Mesothelial cell of epicardium (in vitro differentiated cells): ENCODE results near the gene UNC119B. TPM values are rescaled to one million over a fixed set of nuclear protein-coding genes. Genes with fewer than 3 reads are reported as not detected.
A peak's percentile ranks its signal among the peaks of the same experiment; 100 is the strongest.

Experiments
- DNase-seq, 2 experiments: peaks; one replicate each; pipeline ENCODE4 v3.0.0; 2021; ENCODE audit warnings: low spot score in 2 of 2; ENCODE audit not compliant: unreplicated experiment in 2 of 2
- H3K27ac Mint-ChIP-seq: 2 replicates; pipeline ENCODE4 v1.8.0; 2021; ENCODE audit warnings: mixed read lengths
- H3K27me3 Mint-ChIP-seq: 2 replicates; pipeline ENCODE4 v1.8.0; 2021; ENCODE audit warnings: low read depth, mixed read lengths
- H3K36me3 Mint-ChIP-seq: 2 replicates; pipeline ENCODE4 v1.8.0; 2021; ENCODE audit warnings: mixed read lengths
- H3K4me1 Mint-ChIP-seq: 2 replicates; pipeline ENCODE4 v1.8.0; 2021; ENCODE audit warnings: mixed read lengths
- H3K4me3 Mint-ChIP-seq: 2 replicates; pipeline ENCODE4 v1.8.0; 2021; ENCODE audit warnings: mild to moderate bottlenecking, moderate library complexity, mixed read lengths
- H3K9me3 Mint-ChIP-seq: 2 replicates; pipeline ENCODE4 v1.8.0; 2021; ENCODE audit warnings: mixed read lengths
- total RNA-seq: library from RNA; stranded (reverse); gene quantifications from 3 replicates; pipeline ENCODE4 v1.2.1, GENCODE V29; 2021
- TF ChIP-seq, protein P1 (sequence below): fragments of 200-600 bp; sonication (generic); IDR thresholded peaks from one replicate; pipeline ENCODE4 v1.5.0; 2021; ENCODE audit warnings: antibody characterized with exemption; ENCODE audit not compliant: unreplicated experiment

UNC119B gene
- total RNA-seq, 1 donor from 2014 or later, result 35.0 TPM

DNA sequence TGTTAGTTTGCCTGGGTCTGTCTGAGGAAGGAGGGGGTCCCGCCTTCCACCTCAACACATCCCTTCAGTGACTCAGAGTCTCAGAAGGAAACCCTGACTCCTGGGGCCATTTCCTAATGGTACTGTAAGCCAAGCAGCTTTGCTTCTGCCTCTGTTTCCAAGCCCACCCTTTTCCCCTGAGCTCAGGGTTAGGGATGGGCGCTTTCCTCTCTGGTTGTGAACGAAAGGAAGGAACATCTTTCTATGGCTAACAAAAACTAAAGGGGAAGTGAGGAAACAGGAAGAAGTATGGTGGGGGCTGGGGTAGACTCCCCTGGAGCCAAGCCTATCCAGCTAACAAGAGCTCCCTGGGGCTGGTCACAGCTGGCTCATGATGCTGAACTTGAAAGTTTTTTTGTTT is 11.6 kb upstream of the UNC119B start:
- DNase-seq, result no peak
- Mint-ChIP-seq H3K27me3 (no peaks in the 10 kb centered on the region), H3K27ac (no peak overlapping the region), H3K4me1 (peaks cover 3% of the 10 kb centered on the region), H3K9me3 (no peaks in the 10 kb centered on the region), H3K4me3 (no peak overlapping the region), H3K36me3 (peaks cover 52% of the 10 kb centered on the region)
- TF ChIP-seq, protein P1, sequence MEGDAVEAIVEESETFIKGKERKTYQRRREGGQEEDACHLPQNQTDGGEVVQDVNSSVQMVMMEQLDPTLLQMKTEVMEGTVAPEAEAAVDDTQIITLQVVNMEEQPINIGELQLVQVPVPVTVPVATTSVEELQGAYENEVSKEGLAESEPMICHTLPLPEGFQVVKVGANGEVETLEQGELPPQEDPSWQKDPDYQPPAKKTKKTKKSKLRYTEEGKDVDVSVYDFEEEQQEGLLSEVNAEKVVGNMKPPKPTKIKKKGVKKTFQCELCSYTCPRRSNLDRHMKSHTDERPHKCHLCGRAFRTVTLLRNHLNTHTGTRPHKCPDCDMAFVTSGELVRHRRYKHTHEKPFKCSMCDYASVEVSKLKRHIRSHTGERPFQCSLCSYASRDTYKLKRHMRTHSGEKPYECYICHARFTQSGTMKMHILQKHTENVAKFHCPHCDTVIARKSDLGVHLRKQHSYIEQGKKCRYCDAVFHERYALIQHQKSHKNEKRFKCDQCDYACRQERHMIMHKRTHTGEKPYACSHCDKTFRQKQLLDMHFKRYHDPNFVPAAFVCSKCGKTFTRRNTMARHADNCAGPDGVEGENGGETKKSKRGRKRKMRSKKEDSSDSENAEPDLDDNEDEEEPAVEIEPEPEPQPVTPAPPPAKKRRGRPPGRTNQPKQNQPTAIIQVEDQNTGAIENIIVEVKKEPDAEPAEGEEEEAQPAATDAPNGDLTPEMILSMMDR, result no peak

GRCh38 chr12:120699553-120699952 is 10.7 kb upstream of the UNC119B start:
- TF ChIP-seq, protein P1, result no peak
- Mint-ChIP-seq H3K4me3 (no peak overlapping the region), H3K27ac (no peak overlapping the region), H3K27me3 (no peaks in the 10 kb centered on the region), H3K36me3 (peaks cover 46% of the 10 kb centered on the region), H3K4me1 (no peaks in the 10 kb centered on the region), H3K9me3 (no peaks in the 10 kb centered on the region)
- DNase-seq, result no peak

DNA sequence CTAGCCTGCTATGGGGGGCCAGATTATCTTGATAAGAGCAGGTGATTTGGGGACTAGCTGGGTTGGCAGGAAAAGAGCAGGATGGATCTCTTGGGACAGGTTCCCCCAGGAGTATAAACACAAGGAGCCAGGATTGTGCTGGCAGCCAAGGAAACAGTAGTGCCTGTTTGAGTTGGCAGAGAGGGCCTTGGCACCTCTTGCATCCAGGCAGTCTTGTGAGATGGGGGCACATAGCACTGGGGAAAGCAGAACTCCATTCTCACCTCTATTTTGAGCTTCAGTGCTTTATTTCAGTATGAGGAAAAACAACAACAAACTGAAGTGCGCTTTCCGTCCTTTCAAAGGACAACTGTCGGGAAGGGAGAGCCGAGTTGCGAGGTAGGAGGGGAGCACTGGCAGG is 9.4 kb upstream of the UNC119B start:
- Mint-ChIP-seq H3K27ac (peak overlapping the region; percentile 26), H3K9me3 (no peaks in the 10 kb centered on the region), H3K36me3 (peaks cover 34% of the 10 kb centered on the region), H3K4me3 (no peak overlapping the region), H3K27me3 (no peaks in the 10 kb centered on the region), H3K4me1 (no peaks in the 10 kb centered on the region)
- TF ChIP-seq, protein P1, result no peak
- DNase-seq, result no peak

GRCh38 chr12:120702637-120703036 is 7.6 kb upstream of the UNC119B start:
- H3K27me3 Mint-ChIP-seq, result no peaks in the 10 kb centered on the region
- H3K4me3 Mint-ChIP-seq, result no peak overlapping the region
- H3K9me3 Mint-ChIP-seq, result no peaks in the 10 kb centered on the region
- H3K36me3 Mint-ChIP-seq, result peaks cover 23% of the 10 kb centered on the region
- TF ChIP-seq, protein P1, result no peak
- H3K4me1 Mint-ChIP-seq, result no peaks in the 10 kb centered on the region
- no peak for DNase-seq
- H3K27ac Mint-ChIP-seq, result no peak overlapping the region

GRCh38 chr12:120703311-120703942 is 6.8 kb upstream of the UNC119B start:
- no peak overlapping the region for H3K27ac Mint-ChIP-seq
- no peak overlapping the region for H3K4me3 Mint-ChIP-seq
- H3K9me3 Mint-ChIP-seq, result no peaks in the 10 kb centered on the region
- H3K27me3 Mint-ChIP-seq, result no peaks in the 10 kb centered on the region
- H3K36me3 Mint-ChIP-seq, result peaks cover 22% of the 10 kb centered on the region
- TF ChIP-seq, protein P1, result no peak
- H3K4me1 Mint-ChIP-seq, result no peaks in the 10 kb centered on the region
- no peak for DNase-seq

DNA sequence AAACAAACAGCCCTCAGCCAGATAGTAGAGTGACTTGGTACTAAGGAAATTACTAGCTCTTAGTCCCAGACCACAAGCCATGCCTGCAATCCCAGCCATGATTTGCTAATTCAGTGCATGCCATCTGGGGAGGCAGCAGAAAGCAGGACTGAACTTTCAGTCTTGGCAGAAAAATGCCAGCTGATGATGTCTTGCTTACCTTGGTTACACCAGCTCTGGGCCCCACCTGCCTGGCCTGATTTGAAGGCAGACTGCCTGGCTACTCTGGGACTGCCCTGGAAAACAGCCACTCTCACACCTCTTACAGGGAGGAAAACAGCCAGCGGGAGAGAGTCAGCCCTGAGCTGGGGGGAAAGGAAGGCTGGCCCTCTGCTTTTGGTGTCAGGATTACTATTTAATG is 4.6 kb upstream of the UNC119B start:
- H3K4me1 Mint-ChIP-seq, result peaks cover 6% of the 10 kb centered on the region

More for the DNA sequence above, 4.6 kb upstream of the UNC119B start:
- Mint-ChIP-seq H3K27me3 (no peaks in the 10 kb centered on the region), H3K4me3 (no peak overlapping the region), H3K9me3 (no peaks in the 10 kb centered on the region), H3K36me3 (peaks cover 10% of the 10 kb centered on the region), H3K27ac (no peak overlapping the region)
- DNase-seq, result no peak
- TF ChIP-seq, protein P1, result no peak
